GM18873 (cell line): ENCODE results near the gene TMEM233.

Source experiments
- ATAC-seq: cut with Tn5 transposase; IDR thresholded peaks from one replicate; pipeline ENCODE4 v1.9.1; 2021; ENCODE audit warnings: mild to moderate bottlenecking, moderate library complexity, moderate number of reproducible peaks; ENCODE audit not compliant: unreplicated experiment, low FRiP score

The TMEM233 gene

DNA sequence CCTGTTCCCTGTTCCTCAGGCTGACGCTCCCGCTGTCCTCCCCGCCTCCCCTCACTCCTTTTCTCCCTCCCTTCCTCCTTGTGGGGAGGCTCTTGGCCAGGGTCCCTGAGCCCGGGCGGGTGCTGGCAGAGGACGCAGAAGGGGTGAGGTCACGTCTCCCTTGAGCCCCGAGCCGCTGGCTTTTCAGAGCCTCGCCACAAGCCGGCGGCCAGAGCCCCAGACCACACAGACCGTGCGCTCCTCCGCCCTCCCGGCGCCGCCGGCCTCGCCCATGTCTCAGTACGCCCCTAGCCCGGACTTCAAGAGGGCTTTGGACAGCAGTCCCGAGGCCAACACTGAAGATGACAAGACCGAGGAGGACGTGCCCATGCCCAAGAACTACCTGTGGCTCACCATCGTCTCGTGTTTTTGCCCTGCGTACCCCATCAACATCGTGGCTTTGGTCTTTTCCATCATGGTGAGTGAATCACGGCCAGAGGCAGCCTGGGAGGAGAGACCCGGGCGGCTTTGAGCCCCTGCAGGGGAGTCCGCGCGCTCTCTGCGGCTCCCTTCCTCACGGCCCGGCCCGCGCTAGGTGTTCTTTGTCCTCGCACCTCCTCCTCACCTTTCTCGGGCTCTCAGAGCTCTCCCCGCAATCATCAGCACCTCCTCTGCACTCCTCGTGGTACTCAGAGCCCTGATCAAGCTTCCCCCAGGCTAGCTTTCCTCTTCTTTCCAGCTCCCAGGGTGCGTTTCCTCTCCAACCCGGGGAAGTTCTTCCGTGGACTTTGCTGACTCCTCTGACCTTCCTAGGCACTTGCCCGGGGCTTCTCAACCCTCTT, at the start of gene TMEM233:
Gene TMEM233 (plus strand): TSS at position 197 of the 821 bp plus-strand sequence. CDS start 75 bp downstream, at position 272.
- no peak for ATAC-seq

- ATAC-seq: no peak
Measured at GRCh38 chr12:119544765-119545625, 48.6 kb upstream of the TMEM233 start.

GRCh38 chr12:119546340-119546739, 47.2 kb upstream of the TMEM233 start:
- no peak for ATAC-seq

GRCh38 chr12:119547001-119547400, 46.6 kb upstream of the TMEM233 start:
- ATAC-seq: no peak

DNA sequence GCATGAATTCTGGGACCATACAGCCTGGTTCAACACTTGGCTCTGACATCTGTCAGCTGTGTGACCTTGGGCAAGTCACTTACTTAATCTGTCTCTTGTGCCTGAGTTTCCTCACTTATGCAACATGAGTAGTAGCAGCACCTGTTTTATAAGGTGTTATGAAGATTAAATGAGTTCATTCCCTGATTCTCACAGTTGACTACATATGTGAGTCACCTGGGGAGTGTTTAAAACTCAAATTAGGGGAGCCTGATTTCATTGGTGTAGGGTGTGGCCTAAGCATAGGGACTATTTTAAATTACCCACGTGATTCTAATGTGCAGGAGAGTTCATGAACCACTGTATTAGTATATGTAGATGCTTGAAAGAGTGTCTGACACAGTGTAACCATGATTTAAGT, 36.7 kb upstream of the TMEM233 start:
- ATAC-seq: no peak

GRCh38 chr12:119565404-119565803, 28.2 kb upstream of the TMEM233 start:
- ATAC-seq: no peak

GRCh38 chr12:119570771-119571170, 22.8 kb upstream of the TMEM233 start:
- ATAC-seq: no peak

GRCh38 chr12:119573086-119573485, 20.5 kb upstream of the TMEM233 start:
- ATAC-seq: no peak

DNA sequence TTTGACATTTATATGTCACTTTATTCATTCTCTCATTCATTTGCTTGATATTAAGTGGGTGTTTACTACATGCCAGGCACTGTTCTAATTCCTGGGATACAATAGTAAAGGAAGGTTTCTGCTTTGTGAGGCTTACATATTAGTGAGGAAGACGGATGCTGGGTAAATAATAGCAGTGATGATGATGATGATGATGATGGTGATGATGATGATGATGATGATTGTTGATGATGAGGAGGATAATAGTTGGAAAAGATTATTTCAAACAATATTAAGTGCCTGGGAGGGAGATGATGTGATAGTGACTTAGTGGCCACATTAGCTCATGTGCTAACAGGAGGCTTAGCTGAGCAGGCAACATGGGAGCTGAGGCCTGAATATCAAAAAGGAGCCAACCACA, 19.3 kb upstream of the TMEM233 start:
- no peak for ATAC-seq

DNA sequence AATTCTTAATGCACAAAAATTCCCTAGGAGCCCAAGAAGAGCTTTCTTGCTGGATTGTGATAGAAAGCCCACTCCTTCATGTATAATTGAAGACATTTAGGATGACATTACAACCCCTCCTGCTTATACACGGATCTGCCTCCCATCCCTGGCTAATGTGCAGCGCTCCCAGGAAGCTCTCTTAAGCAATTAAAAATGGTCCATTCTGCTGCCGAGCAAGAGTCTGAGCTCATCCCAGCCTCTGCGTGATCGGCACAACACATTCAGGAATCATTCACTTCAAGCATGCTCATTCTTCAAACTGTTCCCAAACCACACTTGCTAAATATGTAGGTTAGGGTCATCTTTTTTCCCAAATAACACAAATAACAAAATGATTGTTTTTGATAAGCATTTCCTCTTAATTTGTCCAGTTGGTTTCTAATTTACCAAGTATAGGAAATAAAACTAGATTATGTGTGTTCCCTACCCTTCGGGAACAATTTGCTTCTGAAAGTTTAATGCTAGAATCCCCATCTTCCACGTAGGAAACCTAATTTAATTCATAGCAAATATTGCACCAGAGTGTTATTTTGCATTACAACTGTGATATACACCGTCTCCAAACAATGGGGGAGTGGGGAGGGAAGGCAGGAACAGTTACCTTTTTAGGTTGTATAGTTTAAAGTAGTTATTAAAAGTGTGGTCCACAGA, 17.3 kb upstream of the TMEM233 start:
- ATAC-seq: no peak

GRCh38 chr12:119576915-119577314, 16.7 kb upstream of the TMEM233 start:
- no peak for ATAC-seq

GRCh38 chr12:119578112-119578511, 15.5 kb upstream of the TMEM233 start:
- no peak for ATAC-seq

DNA sequence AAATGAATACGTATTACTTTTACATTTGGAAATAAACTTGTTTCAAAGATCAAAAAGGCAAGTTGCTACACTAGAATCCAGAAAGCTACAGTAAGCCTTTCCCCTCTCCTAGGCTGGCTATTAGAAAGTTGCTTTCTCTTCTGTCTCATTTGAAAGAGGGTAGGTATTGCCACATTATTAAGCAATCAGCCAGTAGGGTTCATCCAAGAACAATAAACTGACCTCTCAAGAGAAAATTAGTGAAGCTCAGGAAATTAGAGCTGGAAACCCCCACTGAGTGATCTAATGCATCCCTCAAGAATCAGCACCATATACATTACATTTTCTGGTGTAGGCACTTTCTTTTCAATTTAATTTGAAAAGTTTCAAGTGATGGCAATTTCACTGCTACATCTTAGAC, 4.5 kb upstream of the TMEM233 start:
- no peak for ATAC-seq

DNA sequence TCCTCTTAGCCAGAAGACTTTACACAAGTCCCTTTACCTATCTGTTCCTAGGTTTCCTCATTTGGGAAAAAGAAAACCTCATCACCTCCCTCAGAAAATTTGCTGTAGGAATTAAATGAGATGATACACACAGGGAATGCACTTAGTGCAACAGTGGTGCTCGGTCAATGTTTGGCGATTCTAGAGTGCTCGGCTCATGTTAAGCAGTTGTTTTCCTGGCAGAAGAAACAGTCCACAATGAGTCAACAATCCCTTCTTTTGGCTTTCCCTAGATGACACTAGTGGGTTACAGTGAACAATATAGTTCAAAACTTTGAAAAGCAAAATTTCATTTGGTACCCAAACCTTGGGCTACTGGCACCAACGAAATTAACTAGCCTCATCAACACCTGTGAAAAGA, 3.9 kb upstream of the TMEM233 start:
- ATAC-seq: no peak

DNA sequence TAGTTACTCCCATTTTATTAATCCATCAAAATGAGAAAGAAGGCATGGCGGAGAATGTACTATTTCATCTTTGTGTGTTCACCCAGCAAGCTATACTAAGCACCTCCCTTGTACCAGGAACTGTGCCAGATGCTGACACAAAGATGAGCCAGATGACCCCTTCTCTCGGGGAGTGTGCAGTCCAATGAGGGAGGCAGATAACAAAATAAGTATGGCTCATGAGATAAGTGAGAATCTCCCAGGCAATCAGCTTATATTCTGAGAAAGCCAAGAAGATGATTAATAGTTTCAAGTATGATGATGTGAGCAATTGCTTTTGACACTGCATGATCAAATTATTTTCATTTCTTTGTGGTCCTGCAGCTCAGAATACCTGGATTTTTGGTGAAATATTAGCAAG, 1.3 kb upstream of the TMEM233 start:
- no peak for ATAC-seq

GRCh38 chr12:119594399-119594730, 791 bp downstream of the TMEM233 start:
- ATAC-seq: no peak

DNA sequence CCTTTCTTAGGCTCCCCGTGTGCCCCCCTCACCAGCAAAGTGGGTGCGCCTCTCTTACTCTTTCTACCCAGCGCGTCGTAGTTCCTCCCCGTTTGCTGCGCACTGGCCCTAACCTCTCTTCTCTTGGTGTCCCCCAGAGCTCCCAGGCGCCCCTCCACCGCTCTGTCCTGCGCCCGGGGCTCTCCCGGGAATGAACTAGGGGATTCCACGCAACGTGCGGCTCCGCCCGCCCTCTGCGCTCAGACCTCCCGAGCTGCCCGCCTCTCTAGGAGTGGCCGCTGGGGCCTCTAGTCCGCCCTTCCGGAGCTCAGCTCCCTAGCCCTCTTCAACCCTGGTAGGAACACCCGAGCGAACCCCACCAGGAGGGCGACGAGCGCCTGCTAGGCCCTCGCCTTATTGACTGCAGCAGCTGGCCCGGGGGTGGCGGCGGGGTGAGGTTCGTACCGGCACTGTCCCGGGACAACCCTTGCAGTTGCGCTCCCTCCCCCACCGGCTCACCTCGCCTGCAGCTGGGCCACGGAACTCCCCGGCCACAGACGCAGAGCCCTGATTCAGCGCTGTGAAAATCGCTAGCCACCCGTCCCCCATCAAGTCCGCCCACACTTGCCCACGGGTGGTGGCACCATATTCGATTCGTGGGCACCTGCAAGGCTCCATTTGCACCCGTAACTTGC, 1.3 kb downstream of the TMEM233 start:
- ATAC-seq: no peak

- no peak for ATAC-seq
Measured at GRCh38 chr12:119598159-119598558, 4.6 kb downstream of the TMEM233 start.

- no peak for ATAC-seq
Measured at GRCh38 chr12:119601877-119602733, 8.5 kb downstream of the TMEM233 start.

DNA sequence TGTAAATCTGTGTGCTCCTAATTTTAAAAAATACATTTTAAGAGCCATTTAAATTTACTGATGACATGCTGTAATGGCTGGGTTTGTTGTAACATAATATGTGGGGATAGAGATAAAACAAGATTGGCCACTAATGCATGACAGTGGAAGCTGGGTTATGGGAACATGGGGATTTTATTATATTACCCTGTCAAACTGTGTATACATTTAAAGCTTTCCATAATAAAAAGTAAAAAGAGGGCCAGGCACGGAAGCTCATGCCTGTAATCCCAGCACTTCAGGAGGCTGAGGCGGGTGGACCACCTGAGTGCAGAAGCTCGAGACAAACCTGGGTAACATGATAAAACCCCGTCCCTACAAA, 9.1 kb downstream of the TMEM233 start:
- ATAC-seq: no peak
